Panc1 (cell line): Measurements from ENCODE around the gene C19orf53. TPM values are rescaled to one million over a fixed set of nuclear protein-coding genes. Genes with fewer than 3 reads are reported as not detected.

ENCODE experiments used
- ATAC-seq: fragments of 200-7000 bp; cut with Tn5 transposase; 2 replicates; pipeline ENCODE4 v1.9.1; 2020; ENCODE audit warnings: mild to moderate bottlenecking, moderate library complexity
- BruUV-seq: library from RNA; stranded (reverse); fragments of 400-500 nt; replicated peaks from 2 replicates; lab custom pipeline; 2021; lab: Mats Ljungman, UMichigan
- CTCF ChIA-PET: fragments of 300-600 bp; sonication (Branson Sonifier 250); formaldehyde crosslinking; loops from one replicate; lab custom pipeline; 2022; ENCODE audit warnings: antibody characterized with exemption; lab: Charles Lee
- POLR2A ChIA-PET: fragments of 300-600 bp; sonication (Branson Sonifier 250); formaldehyde crosslinking; loops from one replicate; lab custom pipeline; 2022; ENCODE audit warnings: antibody characterized with exemption; lab: Charles Lee
- DNase-seq: peaks from one replicate; pipeline ENCODE4 v3.0.0-alpha.2; 2010; ENCODE audit warnings: low read depth, low spot score
- H3K27ac ChIP-seq: 2 replicates; pipeline ENCODE4 v1.5.1; 2011; ENCODE audit warnings: mild to moderate bottlenecking, low read length, inconsistent platforms
- H3K27me3 ChIP-seq: fragments of 200-500 bp; sonication (Bioruptor generic); 2 replicates; pipeline ENCODE4 v1.6.0; 2014; ENCODE audit warnings: low read length, inconsistent platforms; ENCODE audit not compliant: control insufficient read depth, insufficient read depth
- H3K36me3 ChIP-seq: fragments of 200-500 bp; sonication (Bioruptor generic); 2 replicates; pipeline ENCODE4 v1.5.1; 2014; ENCODE audit warnings: inconsistent platforms, mild to moderate bottlenecking, low read length, moderate library complexity; ENCODE audit not compliant: control insufficient read depth, insufficient read depth
- H3K4me1 ChIP-seq: 2 replicates; pipeline ENCODE4 v1.5.1; 2011; ENCODE audit warnings: inconsistent platforms, mild to moderate bottlenecking, low read length, moderate library complexity; ENCODE audit not compliant: control insufficient read depth, insufficient read depth
- H3K4me3 ChIP-seq, 2 experiments: 2 replicates each; pipeline ENCODE4 v1.5.1; 2011 to 2012; ENCODE audit warnings: low read depth in 2 of 2, low read length in 2 of 2, mild to moderate bottlenecking in 2 of 2, inconsistent platforms in 1 of 2, moderate library complexity in 1 of 2
- H3K9me3 ChIP-seq: fragments of 200-500 bp; sonication (Bioruptor generic); 2 replicates; pipeline ENCODE4 v1.5.1; 2014; ENCODE audit warnings: low read depth, mild to moderate bottlenecking, inconsistent platforms, low read length, moderate library complexity; ENCODE audit not compliant: control insufficient read depth, insufficient read depth
- CTCF ChIP-seq: fragments of 450-650 bp; IDR thresholded peaks from 2 replicates; pipeline ENCODE4 v1.5.1; 2017; ENCODE audit warnings: mild to moderate bottlenecking
- POLR2AphosphoS5 ChIP-seq: IDR thresholded peaks from 2 replicates; pipeline ENCODE4 v1.6.1; 2012; ENCODE audit warnings: mild to moderate bottlenecking, low read depth, low read length, moderate library complexity
- REST ChIP-seq, 2 experiments: IDR thresholded peaks; 2 replicates each; pipeline ENCODE4 v1.6.1; 2011 to 2012; ENCODE audit warnings: low read depth in 2 of 2, control low read depth in 1 of 2, low read length in 1 of 2, mild to moderate bottlenecking in 1 of 2, moderate library complexity in 1 of 2; ENCODE audit not compliant: insufficient read depth in 1 of 2
- SIN3A ChIP-seq: IDR thresholded peaks from 2 replicates; pipeline ENCODE4 v1.6.1; 2012; ENCODE audit warnings: low read depth, mild to moderate bottlenecking, low read length, moderate library complexity, borderline replicate concordance; ENCODE audit not compliant: insufficient read depth
- TCF7L2 ChIP-seq: IDR thresholded peaks from 2 replicates; pipeline ENCODE4 v1.6.1; 2011; ENCODE audit warnings: mild to moderate bottlenecking, low read depth, low read length, inconsistent platforms
- in situ Hi-C: cut with HindIII; loops from 2 replicates; pipeline ENCODE4 v1.10.0; 2016; ENCODE audit warnings: low sequenced_read_pairs, low pct_unique_long_range_greater_than_20kb
- intact Hi-C: fragments of 100-400 bp; cut with micrococcal nuclease; formaldehyde crosslinking; loops from one replicate; pipeline ENCODE4 v1.10.0; 2022; ENCODE audit not compliant: unreplicated experiment
- total RNA-seq: library from RNA; stranded (reverse); gene quantifications from one replicate; pipeline ENCODE4 v1.2.1, GENCODE V29; 2021; ENCODE audit not compliant: unreplicated experiment

Gene C19orf53
- total RNA-seq, 1 experiment from 2014 or later = 97.2 TPM

GRCh38 chr19:13727798-13728197 is 46.5 kb upstream of the C19orf53 start:
- Histone ChIP-seq H3K36me3 (no peaks in the 10 kb centered on the region; the same call in 1 of the 2 replicates), H3K9me3 (no peaks in the 10 kb centered on the region), H3K27ac (no peak overlapping the region), H3K4me1 (peaks cover 13% of the 10 kb centered on the region; the same call in 1 of the 2 replicates), H3K27me3 (no peaks in the 10 kb centered on the region), H3K4me3 (no peak overlapping the region)
- TF ChIP-seq SIN3A = no peak
- TF ChIP-seq REST (IDR thresholded peaks at IDR 0.05; ENCODE audit: insufficient read depth in 1 of 2, low read depth in 2 of 2, low read length in 1 of 2) = no peak
- no peak for TF ChIP-seq CTCF
- TF ChIP-seq TCF7L2 = no peak
- TF ChIP-seq POLR2AphosphoS5 = no peak
- ChIA-PET CTCF (no interaction called here), POLR2A (interaction anchor here (0.6 kb wide), 1 partner anchor 495 kb away, joined by 9 read pairs; no protein-coding TSS in a partner anchor)
- BruUV-seq = no TSS peak
- DNase-seq (no peak), ATAC-seq (no peak)
- in situ Hi-C loops (no loop called here), intact Hi-C loops (no loop called here)

- BruUV-seq = no TSS peak
- Histone ChIP-seq H3K4me1 (peaks cover 13% of the 10 kb centered on the region; the same call in 1 of the 2 replicates), H3K4me3 (no peak overlapping the region), H3K27me3 (no peaks in the 10 kb centered on the region), H3K9me3 (no peaks in the 10 kb centered on the region), H3K36me3 (no peaks in the 10 kb centered on the region; the same call in 1 of the 2 replicates), H3K27ac (peak overlapping the region; percentile 74)
- in situ Hi-C loops (no loop called here), intact Hi-C loops (no loop called here)
- TF ChIP-seq REST (IDR thresholded peaks at IDR 0.05; ENCODE audit: insufficient read depth in 1 of 2, low read depth in 2 of 2, low read length in 1 of 2) = no peak
- no peak for ATAC-seq
- ChIA-PET POLR2A (interaction anchor here (0.6 kb wide), 1 partner anchor 112 kb away, joined by 5 read pairs; no protein-coding TSS in a partner anchor), CTCF (interaction anchor here (0.7 kb wide), 1 partner anchor 629 kb away, joined by 3 read pairs; no protein-coding TSS in a partner anchor)
- DNase-seq = no peak
These were observed 44.4 kb upstream of the C19orf53 start for GRCh38 chr19:13729859-13730258.
